Activated CD4-positive, alpha-beta T cell treated with anti-CD3 and anti-CD28 coated beads, Interleukin-2, amount 50 U/mL, for 16 hours (primary cell): ENCODE measurements around the gene HSD17B3.
"Not testable (repeated sequence)": the region's sequence is repeated elsewhere in the genome, so short reads cannot be mapped to it uniquely, and the experiment has no call there.

Experiments
- DNase-seq: peaks from one replicate; pipeline ENCODE4 v3.0.0-alpha.2; 2020

The HSD17B3 gene

DNA sequence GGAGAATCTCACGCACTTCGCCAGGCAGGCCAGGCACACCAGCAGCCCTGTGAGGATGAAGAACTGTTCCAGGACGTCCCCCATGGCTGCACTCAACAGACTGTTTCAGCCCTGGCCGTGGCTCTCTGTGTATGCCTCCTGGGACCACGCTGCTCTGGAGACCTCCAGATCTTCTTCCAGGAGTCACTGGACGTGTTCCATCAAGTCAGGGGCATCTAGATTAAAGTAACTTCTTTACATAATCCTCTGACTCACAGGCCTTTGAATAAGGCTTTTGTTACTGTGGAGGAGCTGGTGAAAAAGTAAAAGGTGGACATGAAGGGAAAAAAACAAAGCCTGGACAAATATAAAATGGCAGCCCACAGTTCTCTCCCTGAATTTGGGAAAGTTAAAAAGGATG lies at the start of gene HSD17B3:
Gene HSD17B3, minus strand, starts transcription at position 156 of the 400 bp plus-strand sequence. Its CDS starts 72 bp downstream, at position 84.
- DNase-seq: no peak

- DNase-seq: no peak
Measured at GRCh38 chr9:96350866-96351265, 48.9 kb upstream of the HSD17B3 start.

DNA sequence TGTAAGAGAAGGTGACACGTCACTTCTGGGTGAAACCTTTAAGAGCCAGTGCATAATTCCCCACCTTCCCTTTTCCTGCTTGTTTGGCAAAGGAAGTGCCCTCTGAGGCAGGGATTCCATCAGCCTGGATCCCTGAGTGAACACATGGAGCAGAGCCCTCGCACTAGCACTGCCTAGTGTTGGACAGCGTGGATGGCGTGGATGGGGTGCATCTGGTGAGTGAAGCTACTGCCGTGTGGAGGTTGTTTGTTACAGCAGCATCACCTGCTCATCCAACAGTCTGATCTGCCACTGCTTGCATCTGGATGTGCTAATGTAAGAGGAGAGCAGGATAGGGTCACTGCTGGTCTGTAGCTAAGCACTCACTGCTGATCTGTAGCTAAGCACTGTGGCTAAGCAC lies 46.3 kb upstream of the HSD17B3 start:
- no peak for DNase-seq

- no peak for DNase-seq
Measured at GRCh38 chr9:96345551-96345950, 43.6 kb upstream of the HSD17B3 start.

DNA sequence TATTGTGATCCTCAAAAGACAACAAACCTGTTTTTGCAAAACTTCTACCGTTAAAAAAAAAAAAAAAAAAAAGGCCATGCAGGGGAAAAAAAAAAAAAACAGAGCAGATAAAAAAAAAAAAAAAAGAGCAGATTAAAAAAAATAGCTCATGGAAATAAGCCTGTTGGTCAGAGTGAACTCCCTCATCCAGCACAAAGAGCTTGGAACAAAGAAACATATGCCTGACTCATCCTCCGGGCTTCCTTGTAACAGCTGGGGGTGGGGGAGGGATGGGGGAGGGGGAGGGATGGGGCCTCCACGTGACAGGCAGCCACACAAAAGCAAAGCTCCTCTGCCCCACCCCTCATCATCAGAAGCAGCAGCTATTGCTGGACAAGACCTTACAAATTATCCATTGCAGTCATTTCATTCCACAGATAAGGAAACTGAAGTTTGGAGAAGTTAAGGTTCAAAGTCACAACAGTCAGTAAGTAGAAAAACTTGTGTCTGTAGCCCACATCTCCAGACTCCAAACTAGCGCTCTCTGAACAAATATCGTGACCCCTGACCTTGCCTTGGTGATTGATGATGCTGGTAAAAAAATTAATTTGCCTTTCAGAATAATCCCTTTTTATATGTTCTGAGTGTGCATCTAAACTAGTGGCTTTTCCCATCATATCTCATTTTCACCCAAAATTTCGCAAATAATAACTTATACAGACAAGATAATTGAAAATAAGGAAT lies 42.6 kb upstream of the HSD17B3 start:
- no peak for DNase-seq

DNA sequence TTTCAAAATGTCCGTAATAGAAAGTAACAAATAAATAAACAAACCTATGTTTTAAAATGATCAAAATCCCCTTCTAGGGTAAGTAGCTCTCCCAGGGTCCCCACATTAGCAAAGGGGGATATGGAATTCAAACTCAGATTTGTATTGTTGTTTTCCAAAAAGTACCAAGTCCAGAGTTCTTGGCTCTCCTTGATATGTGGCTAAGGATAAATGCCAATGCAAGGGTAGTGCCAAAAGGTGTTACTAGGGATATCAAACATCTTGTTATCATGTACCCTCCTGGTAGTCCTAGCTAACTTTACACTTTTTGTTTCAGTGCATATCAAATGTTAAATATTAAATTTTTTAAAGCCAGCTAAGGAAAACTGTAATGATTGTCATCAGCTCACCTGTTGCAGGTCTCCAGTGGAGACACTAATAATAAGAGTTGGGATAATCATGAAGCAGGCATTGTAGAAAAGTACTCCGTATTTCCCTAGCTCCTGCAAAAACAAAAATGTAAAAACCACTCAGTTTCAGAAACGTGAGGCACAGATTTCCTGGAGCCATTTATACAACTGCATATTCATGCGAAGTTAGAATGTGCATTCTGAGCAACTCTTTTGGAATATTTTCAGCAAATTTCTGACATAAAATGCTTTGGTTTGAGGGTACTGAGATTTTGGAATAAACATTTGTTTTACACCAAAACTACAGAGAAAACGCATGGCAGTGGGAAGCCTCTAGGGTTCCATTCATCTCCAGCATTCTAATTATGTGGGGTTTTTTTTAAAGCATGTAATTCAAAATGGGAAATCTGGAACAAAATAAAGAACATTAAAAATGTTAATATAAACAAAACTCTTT lies 41.8 kb upstream of the HSD17B3 start:
- DNase-seq: no peak

DNA sequence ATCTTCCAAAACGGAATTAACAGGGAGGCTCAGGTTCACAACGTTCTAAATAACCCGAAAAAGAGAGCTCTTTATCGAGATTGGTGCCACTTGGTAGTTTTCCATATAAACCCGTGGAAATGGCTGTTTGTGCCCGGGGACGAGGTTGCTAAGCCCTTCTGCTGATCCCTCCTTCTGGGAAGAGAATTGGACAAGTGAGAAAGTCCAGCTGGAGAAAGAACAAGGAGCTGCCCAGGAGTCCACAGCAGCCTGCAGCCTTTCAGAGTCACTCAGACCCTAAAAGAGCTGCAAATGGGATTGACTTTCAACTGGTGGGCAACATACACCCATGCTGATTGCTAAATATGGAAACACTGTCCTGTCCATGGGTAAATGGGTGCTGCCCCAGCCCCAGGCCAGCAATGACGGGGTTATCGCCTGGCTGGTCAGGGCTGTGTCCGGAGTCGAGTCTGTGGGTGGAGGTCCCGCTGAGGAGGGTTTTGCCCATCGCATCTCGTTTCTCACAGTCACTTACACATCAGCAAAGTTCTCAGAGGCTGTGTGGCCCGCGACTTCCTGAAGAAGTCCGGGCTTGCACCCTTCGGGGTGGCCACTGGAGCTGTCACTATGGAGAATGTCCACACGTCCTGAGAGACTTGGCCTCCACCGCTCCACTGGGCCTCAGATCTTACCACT lies 40.7 kb upstream of the HSD17B3 start:
- no peak for DNase-seq

DNA sequence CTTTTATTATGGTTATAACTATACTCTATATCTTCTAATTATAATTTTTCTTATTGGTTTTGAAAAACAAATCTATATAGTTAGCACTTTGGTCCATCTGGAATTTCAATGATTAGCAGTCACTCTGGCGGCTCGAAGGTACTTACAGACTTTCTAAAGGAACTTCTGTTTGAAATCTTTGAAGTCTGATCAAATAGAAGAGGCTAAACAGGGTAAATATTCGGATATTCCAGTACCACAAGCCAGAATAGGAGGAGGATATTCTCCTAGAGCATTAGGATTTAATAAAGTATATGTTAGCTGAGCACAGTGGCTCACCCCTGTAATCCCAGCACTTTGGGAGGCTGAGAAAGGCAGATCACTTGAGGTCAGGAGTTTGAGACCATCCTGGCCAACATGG lies 38.7 kb upstream of the HSD17B3 start:
- no peak for DNase-seq

DNA sequence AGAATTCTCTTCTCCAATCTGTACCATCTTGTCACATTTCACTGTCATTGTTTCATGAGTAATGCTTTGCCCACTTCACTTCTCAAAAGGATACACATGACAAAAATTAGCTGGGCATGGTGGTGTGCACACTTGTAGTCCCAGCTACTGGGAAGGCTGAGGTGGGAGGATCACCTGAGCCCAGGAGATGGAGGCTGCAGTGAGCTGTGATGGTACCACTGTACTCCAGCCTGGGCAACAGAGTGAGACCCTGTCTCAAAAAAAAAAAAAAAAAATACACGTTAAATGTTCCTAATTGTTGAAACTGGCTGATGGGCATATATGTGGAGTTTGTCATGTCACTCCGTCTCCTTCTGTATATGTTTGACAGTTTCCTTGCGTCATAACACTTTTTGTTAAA lies 36.3 kb upstream of the HSD17B3 start:
- no peak for DNase-seq

DNA sequence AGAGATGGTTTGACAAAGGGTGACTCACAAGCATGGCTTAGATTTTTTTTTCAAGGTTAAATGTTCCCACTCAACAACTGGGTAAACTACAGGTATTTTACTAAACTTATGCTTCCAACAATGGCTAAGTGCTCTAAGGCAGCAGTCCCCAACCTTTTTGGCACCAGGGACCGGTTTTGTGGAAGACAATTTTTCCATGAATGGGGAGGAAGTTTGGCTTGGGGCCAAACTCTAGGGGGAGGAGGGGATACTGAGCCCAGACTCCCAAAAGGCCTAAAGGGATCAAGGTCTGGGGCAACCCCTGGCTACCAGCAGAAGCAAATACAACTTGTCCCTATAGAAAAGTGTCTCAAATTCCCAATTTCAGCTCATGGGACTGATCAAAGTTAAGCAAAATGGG lies 32.0 kb upstream of the HSD17B3 start:
- DNase-seq: no peak

DNA sequence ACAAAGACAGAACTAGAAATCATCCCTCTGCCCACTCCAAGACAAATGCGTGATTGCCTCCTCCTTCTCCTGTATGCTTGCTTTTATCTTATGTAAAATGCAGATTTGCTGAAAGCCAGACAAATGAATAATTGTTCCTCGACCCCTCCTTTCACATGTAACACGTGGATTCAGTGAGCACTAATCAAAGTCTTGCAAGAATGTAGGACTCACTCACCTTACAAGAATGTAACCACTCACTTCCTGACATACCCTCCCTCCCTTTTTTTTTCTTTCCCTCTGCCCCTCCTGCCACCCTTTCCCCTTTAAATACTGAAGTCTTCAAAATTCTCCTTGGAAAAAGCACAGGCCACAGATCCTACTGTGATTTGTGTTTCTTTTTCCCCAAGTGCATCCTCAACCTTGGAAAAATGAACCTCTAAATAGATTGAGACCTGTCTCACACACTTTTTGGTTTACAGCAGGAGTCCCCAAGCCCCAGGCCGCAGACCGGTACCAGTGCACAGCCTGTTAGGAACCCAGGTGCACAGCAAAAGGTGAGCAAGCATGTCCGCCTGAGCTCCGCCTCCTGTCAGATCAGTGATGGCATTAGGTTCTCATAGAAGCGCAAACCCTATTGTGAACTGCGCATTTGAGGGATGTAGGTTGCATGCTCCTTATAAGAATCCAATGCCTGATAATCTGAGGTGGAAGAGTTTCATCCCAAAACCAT lies 29.4 kb upstream of the HSD17B3 start:
- no peak for DNase-seq

DNA sequence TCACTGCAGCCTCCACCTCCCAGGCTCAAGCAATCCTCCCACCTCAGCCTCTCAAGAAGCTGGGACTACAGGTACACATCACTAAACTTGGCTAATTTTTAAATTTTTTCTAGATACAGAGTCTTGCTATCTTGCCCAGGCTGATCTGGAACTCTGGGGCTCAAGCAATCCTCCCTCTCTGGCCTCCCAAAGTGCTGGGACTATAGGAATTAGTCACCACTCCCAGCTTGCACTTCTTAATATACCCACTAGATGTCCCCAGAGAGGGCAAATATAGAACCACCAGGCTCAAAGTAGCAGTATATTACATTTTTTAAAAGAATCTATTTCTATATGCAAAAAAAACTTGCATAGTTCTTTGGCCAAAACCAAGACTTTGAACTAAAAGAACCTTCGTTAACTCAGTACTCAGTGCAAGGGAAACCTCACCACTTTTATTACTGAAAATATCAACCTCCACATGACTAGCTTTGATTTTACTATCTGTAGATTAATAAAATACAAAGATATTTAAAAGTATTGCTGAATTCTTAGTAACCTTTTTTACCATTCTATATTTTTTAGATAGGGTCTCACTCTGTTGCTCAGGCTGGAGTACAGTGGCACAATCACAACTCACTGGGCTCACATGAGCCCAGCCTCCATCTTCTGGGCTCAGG lies 25.8 kb upstream of the HSD17B3 start:
- DNase-seq: peak; percentile 64

DNA sequence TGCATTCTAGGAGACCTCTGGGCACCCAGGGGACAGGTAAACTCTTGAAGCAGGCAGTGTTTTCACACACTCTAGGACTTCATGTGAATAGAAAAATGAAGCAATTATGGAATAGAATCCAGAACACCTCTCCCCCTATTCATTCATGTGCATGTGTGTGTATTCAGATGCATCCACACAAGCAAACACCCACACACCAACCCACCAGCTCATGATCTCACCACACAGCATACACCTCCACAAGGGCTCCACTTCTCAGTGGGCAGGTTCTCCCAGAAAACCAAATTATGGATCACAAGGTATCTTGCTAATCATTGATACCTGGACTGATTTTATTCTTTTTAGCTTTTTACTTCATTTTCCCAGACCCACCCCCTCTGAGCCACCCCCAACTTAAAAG lies 21.2 kb upstream of the HSD17B3 start:
- no peak for DNase-seq

- DNase-seq: not testable (repeated sequence)
Measured at GRCh38 chr9:96322736-96323135, 20.8 kb upstream of the HSD17B3 start.

GRCh38 chr9:96322210-96322609 lies 20.2 kb upstream of the HSD17B3 start:
- not testable (repeated sequence) for DNase-seq

GRCh38 chr9:96321515-96321914 lies 19.5 kb upstream of the HSD17B3 start:
- DNase-seq: no peak

DNA sequence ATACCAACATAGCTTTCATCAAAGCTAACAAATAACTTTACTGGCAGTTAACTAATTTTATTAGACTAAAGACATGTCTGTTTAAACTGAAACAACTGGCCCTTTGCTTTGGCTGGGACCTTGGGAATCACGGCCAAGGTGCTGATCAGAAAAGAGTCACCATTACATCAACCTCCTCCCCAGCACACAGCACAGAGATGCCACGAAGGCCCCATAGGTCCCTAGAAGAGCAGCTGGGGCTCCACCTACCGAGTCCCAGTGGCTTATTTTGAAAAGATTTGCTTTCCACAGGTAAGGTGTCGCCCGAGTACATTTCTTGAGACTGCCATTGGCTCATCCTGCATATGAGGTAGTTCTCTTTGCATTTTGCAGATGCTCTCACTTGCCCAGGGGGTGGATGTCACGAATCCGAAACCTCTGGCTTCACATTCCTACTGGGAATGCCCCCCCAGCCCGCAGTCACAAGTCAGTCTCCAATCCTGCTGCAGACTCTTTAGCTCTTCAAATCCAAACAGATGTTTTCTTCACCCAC lies 18.8 kb upstream of the HSD17B3 start:
- DNase-seq: no peak

GRCh38 chr9:96318921-96319565 lies 17.1 kb upstream of the HSD17B3 start:
- DNase-seq: no peak

DNA sequence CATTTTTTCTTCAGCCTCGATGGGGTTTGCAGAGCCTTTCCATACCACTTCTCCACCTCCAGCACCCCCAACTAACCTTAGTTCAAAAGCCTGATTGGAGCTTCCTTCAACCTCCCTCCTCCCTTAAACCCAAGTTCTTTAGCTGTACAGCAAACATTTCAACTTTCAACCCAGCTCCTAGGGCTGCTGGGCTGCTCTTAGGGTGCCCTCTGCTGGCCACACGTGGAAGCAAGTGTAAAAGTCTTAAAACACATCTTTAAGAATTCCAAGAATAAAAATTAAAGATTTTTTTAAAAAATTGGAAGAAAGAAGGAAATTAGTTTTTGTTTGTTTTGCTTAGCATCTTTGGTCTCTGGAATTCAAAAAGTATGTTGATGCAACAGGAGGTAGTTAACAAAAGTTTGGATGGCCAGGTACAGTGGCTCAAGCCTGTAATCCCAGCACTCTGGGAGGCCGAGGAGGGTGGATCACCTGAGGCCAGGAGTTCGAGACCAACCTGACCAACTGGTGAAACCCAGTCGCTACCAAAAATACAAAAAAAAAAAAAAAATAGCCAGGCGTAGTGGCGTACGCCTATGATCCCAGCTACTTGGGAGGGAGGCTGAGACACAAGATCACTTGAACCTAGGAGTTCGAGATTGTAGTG lies 15.5 kb upstream of the HSD17B3 start:
- peak; percentile 46 for DNase-seq

DNA sequence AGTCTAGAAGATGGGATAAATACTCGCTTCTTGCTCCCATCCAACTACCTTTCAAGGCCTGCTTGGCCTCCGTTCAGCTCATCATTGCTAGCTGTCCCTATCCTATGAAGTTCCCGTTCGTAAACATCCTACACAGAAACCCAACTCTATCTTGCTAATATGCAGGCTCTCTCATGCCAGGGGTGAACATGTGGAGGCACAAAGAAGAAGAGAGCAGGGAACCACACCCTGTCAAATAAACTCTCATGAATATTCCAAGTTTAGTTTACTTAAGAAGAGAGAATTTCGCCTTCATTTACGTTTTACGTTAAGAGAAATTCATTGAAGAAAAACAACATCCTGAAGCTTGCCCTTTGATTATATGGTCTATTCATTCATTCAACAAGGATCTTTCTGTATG lies 7.9 kb upstream of the HSD17B3 start:
- DNase-seq: no peak

- not testable (repeated sequence) for DNase-seq
Measured at GRCh38 chr9:96306958-96307357, 5.0 kb upstream of the HSD17B3 start.
